ENCODE measurements around the gene ASB3. TPM values are rescaled to one million over a fixed set of nuclear protein-coding genes. Genes with fewer than 3 reads are reported as not detected.

ASB3 gene
- total RNA-seq, 1 donor from 2014 or later = 25.2 TPM

DNA sequence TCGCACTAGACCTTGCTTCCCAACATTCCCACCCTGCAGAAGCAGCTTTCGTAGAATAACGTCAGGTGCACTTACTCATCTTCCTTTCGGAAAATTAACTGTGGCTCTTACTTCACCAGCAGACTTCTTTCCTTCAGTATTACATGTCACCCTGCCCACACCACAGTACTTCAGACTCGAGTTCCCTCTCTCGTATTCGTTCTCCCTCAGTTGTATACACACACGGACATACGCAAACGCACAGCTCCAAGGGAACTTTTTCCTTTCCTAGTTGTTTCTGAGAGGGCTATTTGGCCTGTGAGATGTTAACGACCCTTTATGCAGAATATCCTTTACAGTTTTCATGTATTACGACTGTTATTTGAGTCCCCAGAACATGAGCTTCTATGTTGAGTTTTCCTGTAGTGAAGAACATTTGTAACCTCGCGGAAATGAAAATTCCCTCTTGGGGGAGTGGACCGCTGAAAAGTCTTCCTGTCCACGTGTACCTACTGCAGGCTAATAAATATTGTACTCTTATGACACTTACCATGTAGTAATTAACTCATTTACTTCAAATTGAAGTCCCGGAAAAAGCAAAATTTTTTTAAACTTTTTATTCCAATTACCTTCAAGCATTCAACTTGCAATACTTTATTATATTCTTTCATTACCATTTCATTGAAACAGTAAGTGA, 999 bp upstream of the ASB3 start:
- peaks cover 12% of the 10 kb centered on the region for H3K36me3 Mint-ChIP-seq (ENCODE audit: low read depth, unreplicated experiment)
- H3K9me3 Mint-ChIP-seq (ENCODE audit: unreplicated experiment) = no peaks in the 10 kb centered on the region
- H3K27me3 Mint-ChIP-seq (ENCODE audit: unreplicated experiment) = peaks cover 13% of the 10 kb centered on the region
- H3K4me1 Mint-ChIP-seq (ENCODE audit: unreplicated experiment) = peaks cover 25% of the 10 kb centered on the region
- H3K27ac Mint-ChIP-seq (ENCODE audit: unreplicated experiment) = peak overlapping the region; percentile 97
- TF ChIP-seq, protein P1, sequence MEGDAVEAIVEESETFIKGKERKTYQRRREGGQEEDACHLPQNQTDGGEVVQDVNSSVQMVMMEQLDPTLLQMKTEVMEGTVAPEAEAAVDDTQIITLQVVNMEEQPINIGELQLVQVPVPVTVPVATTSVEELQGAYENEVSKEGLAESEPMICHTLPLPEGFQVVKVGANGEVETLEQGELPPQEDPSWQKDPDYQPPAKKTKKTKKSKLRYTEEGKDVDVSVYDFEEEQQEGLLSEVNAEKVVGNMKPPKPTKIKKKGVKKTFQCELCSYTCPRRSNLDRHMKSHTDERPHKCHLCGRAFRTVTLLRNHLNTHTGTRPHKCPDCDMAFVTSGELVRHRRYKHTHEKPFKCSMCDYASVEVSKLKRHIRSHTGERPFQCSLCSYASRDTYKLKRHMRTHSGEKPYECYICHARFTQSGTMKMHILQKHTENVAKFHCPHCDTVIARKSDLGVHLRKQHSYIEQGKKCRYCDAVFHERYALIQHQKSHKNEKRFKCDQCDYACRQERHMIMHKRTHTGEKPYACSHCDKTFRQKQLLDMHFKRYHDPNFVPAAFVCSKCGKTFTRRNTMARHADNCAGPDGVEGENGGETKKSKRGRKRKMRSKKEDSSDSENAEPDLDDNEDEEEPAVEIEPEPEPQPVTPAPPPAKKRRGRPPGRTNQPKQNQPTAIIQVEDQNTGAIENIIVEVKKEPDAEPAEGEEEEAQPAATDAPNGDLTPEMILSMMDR (IDR thresholded peaks at IDR 0.05; ENCODE audit: unreplicated experiment) = no peak
- no peak for DNase-seq (ENCODE audit: low spot score)
- H3K4me3 Mint-ChIP-seq (ENCODE audit: unreplicated experiment) = peak overlapping the region; percentile 99

DNA sequence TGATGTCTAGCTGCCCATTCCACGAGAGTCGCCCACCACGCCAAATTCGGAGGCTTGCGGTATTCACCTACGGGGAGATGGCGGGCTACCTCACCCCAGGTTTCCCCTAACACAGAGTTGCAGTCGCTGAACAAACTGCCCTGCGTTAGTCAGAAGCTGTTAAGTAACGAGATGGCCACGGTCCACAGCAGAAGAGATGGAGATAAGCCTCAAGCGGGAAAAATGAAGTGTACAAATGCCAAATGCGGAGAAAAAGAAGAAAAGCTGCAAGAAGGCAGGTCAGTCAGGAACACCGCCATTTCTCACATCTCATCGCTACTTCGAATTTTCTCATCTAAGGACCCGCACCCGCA, 425 bp downstream of the ASB3 start:
- H3K9me3 Mint-ChIP-seq (ENCODE audit: unreplicated experiment) = no peaks in the 10 kb centered on the region
- DNase-seq (ENCODE audit: low spot score) = no peak
- H3K4me3 Mint-ChIP-seq (ENCODE audit: unreplicated experiment) = peak overlapping the region; percentile 99
- TF ChIP-seq, protein P1 (IDR thresholded peaks at IDR 0.05; ENCODE audit: unreplicated experiment) = no peak
- peaks cover 13% of the 10 kb centered on the region for H3K27me3 Mint-ChIP-seq (ENCODE audit: unreplicated experiment)
- H3K36me3 Mint-ChIP-seq (ENCODE audit: low read depth, unreplicated experiment) = peaks cover 12% of the 10 kb centered on the region
- H3K4me1 Mint-ChIP-seq (ENCODE audit: unreplicated experiment) = peaks cover 25% of the 10 kb centered on the region
- peak overlapping the region; percentile 96 for H3K27ac Mint-ChIP-seq (ENCODE audit: unreplicated experiment)

DNA sequence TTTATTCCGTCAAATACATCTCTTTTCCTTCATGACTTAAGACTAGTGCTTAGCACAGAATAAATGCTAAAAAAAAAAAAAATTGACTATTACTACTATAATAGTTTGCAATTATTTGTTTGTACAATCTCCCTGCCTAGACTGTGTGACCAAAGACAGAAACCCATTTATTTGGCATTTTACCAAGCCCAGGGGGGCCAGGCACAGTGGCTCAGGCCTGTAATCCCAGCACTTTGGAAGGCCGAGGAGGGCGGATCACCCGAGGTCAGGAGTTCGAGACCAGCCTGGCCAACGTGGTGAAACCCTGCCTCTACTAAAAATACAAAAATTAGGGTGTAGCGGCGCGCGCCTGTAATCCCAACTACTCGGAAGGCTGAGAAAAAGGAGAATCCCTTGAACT, 1.4 kb downstream of the ASB3 start:
- Mint-ChIP-seq H3K27ac (ENCODE audit: unreplicated experiment) (peak overlapping the region; percentile 96), H3K36me3 (ENCODE audit: low read depth, unreplicated experiment) (peaks cover 12% of the 10 kb centered on the region), H3K9me3 (ENCODE audit: unreplicated experiment) (no peaks in the 10 kb centered on the region), H3K27me3 (ENCODE audit: unreplicated experiment) (peaks cover 13% of the 10 kb centered on the region), H3K4me3 (ENCODE audit: unreplicated experiment) (peak overlapping the region; percentile 99), H3K4me1 (ENCODE audit: unreplicated experiment) (peaks cover 25% of the 10 kb centered on the region)
- TF ChIP-seq, protein P1 (IDR thresholded peaks at IDR 0.05; ENCODE audit: unreplicated experiment) = no peak
- no peak for DNase-seq (ENCODE audit: low spot score)

DNA sequence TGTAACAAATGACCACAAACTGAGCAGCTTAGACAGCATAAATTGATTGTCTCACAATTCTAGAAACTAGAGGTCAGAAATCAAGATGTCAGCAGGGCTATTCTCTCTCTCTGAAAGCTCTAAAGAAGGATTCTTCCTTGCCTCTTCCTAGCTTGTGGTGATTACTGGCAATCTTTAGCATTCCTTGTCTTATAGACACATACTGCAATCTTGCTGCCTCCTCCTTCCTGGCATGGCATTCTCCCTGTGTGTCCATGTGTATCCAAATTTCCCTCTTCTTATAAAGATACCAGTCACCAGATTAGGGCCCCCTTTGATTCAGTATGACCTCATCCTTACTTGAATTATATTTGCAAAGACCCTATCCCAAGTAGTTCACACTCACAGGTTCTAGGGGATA, 2.3 kb downstream of the ASB3 start:
- no peak for DNase-seq (ENCODE audit: low spot score)
- TF ChIP-seq, protein P1 (IDR thresholded peaks at IDR 0.05; ENCODE audit: unreplicated experiment) = no peak
- peaks cover 12% of the 10 kb centered on the region for H3K36me3 Mint-ChIP-seq (ENCODE audit: low read depth, unreplicated experiment)
- peaks cover 13% of the 10 kb centered on the region for H3K27me3 Mint-ChIP-seq (ENCODE audit: unreplicated experiment)
- no peak overlapping the region for H3K27ac Mint-ChIP-seq (ENCODE audit: unreplicated experiment)
- no peak overlapping the region for H3K4me3 Mint-ChIP-seq (ENCODE audit: unreplicated experiment)
- no peaks in the 10 kb centered on the region for H3K9me3 Mint-ChIP-seq (ENCODE audit: unreplicated experiment)
- H3K4me1 Mint-ChIP-seq (ENCODE audit: unreplicated experiment) = peaks cover 25% of the 10 kb centered on the region

DNA sequence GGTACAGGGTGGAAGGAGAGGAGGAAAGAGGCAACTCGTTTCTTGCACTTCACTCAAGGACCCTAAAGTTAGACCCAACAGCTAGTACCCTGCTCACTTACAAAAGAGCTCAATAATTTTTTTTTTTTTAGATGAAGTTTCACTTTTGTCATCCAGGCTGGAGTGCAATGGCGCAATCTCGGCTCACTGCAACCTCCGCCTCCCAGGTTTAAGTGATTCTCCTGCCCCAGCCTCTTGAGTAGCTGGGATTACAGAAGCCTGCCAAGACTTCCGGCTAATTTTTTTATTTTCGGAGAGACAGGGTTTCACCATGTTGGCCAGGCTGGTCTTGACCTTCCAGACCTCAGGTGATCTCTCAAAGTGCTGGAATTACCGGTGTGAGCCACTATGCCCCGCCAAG, 4.1 kb downstream of the ASB3 start:
- Mint-ChIP-seq H3K4me3 (ENCODE audit: unreplicated experiment) (no peak overlapping the region), H3K27ac (ENCODE audit: unreplicated experiment) (no peak overlapping the region), H3K4me1 (ENCODE audit: unreplicated experiment) (peaks cover 18% of the 10 kb centered on the region), H3K36me3 (ENCODE audit: low read depth, unreplicated experiment) (peaks cover 10% of the 10 kb centered on the region), H3K27me3 (ENCODE audit: unreplicated experiment) (peaks cover 9% of the 10 kb centered on the region), H3K9me3 (ENCODE audit: unreplicated experiment) (no peaks in the 10 kb centered on the region)
- DNase-seq (ENCODE audit: low spot score) = no peak
- TF ChIP-seq, protein P1 (IDR thresholded peaks at IDR 0.05; ENCODE audit: unreplicated experiment) = no peak
